ENCODE data around the gene STXBP5L.
"Not testable (repeated sequence)": the region's sequence is repeated elsewhere in the genome, so short reads cannot be mapped to it uniquely, and the experiment has no call there.

STXBP5L gene

GRCh38 chr3:121230194-121230593, 322.2 kb downstream of the STXBP5L start:
- not testable (repeated sequence) for DNase-seq (ENCODE audit: low read depth, low spot score)

DNA sequence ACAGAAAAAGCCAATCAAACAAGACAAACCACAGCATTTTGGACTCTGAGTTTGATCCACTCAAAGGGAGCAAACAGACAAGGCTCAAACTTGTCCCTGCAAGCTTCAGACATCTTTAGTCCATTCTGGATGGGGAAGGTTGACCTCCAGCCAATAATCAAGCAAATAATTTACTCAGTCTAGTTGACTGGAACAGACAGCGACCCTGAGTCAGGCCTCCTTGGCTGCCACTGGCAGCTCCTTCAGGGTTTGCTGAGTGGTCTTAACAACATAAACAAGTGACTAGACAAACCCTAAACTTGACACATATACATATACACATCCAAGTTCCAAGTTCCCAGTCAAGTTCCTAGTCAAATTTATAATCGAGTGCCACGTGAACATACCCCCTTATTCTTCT, 323.9 kb downstream of the STXBP5L start:
- DNase-seq (ENCODE audit: low read depth, low spot score): no peak

DNA sequence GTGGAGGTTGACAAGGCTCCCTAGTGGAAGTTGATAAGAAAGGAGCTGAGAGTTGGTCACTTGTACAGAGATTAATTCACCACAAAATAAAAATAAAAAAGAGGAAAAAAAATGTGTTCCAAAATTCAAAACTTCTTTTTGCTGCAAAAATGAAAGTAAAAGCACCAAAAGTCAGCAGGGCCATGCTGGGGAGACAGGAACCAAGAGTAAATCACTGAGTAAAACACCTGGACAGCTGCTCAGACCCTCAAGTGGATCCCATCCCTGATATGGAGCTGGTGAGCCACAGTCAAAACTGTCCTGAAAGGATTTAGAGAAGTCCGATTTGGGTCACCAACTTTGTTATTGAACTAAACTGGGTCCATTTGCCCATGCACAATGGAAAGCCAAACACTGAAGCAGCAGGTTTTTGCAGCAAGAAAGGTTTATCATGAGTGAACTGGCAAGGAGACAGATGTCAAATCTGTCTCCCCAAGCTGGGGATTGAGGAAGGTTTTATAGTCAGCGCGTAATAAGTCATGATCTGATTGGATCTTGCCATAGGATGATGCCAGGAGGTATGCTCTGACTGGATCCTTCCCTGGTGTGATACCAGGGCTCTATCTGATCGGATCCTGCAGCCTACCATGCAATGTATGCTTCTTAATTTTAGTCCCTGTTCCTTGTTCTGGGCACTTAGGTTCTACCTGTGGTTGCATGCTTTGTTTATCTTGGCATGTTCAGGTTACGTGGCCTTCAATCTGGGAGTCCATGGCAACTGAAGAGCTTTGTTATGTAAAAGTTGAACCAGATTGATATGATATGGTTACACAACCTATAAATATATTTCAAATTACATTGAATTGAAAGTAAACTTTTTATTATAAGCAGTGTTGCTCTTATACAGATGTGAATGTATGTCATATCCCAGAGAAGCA, 324.6 kb downstream of the STXBP5L start:
- no peak for DNase-seq (ENCODE audit: low read depth, low spot score)

- no peak for DNase-seq (ENCODE audit: low read depth, low spot score)
Measured at GRCh38 chr3:121243208-121243607, 335.2 kb downstream of the STXBP5L start.

DNA sequence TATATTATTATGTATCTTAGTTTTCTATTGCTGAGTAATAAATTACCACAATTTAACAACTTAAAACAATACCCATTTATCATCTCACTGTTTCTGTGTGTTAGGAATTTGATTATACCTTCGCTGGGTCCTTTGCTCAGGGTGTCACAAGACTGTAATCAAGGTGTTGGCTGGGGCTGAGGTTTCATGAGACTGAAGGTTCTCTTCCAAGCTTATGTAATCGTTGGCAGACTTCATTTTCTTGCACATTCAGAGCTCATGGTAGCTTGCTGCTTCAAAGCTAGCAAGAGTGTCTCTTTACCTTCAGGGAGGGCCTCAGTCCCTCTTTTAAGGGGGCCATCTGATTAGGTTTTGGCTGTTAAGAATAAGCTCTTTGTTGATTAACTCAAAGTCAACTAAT, 344.7 kb downstream of the STXBP5L start:
- no peak for DNase-seq (ENCODE audit: low read depth, low spot score)

DNA sequence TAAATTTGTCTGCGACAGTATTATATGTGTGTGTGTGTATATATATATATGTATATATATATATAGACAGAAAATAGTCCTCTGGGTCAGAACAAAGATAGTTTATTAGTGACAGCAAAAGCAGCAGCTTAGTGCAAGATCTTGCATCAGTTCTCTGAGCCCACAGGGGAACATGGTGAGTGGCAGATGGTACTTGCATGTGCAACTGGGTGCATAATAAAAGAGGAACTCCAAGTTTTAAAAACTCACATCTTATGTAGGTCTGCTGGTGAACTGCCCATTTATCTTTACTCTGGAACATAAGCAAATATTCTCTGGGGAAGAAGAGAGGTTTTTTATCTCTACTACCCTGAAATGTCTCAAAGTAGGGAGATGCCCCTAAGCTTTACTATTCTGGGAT, 361.4 kb downstream of the STXBP5L start:
- no peak for DNase-seq (ENCODE audit: low read depth, low spot score)

DNA sequence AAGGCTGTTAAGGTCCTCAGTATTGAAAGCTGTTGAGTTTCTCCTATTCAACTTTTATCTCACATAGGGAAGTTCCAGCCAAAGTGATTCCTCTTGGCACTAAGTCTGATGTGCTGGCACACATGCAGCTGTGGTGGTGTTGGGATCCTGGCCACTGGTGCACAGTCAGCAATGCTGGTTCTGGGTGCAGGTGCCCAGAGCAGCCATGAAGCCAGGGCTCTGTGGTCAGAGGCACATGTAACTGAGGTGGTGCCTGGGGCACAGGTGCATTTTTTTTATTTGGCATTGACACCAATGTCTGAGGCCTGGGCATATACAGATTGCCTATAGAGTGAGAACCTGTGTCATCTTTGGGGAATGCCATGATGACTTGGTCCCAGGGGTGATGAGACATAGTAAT, 366.4 kb downstream of the STXBP5L start:
- no peak for DNase-seq (ENCODE audit: low read depth, low spot score)

DNA sequence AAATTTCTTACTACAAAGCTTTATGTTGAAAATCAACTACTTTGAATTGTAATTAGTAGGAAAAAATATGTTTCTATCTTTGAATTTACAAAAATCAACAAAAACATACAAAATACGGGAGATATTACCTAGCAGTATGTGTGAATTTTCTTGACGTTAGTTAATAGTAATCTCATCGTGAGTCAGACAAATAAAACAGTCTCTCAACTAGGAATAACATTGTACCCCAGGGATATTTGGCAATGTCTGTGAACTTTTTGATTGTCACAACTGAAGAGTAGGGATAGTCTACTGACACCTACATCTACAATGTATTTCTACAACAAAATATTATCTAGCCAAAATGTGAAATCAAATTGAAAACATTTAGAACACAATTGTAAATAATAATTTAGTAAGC, 387.4 kb downstream of the STXBP5L start:
- DNase-seq (ENCODE audit: low read depth, low spot score): no peak

DNA sequence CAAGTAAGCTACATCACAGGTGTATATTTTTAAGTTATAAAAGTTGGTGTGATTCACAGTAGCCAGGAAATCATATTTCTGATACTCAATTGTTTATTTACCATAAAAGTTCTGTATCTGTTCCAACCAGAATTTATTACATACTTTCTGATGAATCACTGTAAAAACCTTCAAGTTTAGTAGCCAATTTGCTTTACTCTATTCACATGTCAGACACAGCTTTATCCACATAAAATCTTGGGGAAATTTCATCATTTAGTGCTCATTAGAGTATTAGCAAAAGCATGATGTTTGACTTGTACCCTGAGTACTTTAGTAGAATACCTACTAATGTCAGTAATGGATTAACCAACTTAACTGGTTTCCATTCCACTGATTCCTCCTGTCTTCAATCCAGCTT, 388.0 kb downstream of the STXBP5L start:
- no peak for DNase-seq (ENCODE audit: low read depth, low spot score)

- no peak for DNase-seq (ENCODE audit: low read depth, low spot score)
Measured at GRCh38 chr3:121324320-121324719, 416.3 kb downstream of the STXBP5L start.

DNA sequence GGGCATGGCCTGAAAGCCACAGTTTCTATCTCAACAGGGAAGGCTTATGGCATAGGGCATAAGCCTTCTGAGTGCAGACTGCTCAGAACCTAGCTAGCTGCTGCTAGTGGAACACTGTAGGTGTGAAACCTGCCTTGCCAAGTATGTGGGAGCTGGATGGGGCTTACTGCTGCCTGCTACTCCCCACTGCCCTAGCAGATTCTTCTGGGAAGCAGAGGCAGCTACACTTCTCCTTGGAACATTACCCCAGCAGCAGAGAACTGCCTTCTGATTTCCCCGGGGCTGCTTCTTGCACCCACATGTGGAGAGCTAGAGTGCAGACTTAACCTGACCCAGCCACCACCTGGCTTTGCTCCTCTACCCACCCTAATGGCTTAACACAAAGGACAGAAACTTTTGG, 422.1 kb downstream of the STXBP5L start:
- DNase-seq (ENCODE audit: low read depth, low spot score): no peak

- no peak for DNase-seq (ENCODE audit: low read depth, low spot score)
Measured at GRCh38 chr3:121330634-121331033, 422.6 kb downstream of the STXBP5L start.

- DNase-seq (ENCODE audit: low read depth, low spot score): not testable (repeated sequence)
Measured at GRCh38 chr3:121355960-121356359, 448.0 kb downstream of the STXBP5L start.

- no peak for DNase-seq (ENCODE audit: low read depth, low spot score)
Measured at GRCh38 chr3:121362035-121362734, 454.2 kb downstream of the STXBP5L start.

DNA sequence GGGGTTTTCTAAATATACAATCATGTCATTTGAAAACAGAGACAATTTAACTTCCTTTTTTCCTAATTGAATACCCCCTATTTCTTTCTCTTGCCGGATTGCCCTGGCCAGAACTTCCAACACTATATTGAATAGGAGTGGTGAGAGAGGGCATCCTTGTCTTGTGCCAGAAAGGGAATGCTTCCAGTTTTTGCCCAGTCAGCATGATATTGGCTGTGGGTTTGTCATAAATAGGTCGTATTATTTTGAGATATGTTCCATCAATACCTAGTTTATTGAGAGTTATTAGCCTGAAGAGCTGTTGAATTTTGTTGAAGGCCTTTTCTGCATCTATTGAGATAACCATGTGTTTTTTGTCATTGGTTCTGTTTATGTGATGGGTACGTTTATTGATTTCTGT, 480.3 kb downstream of the STXBP5L start:
- not testable (repeated sequence) for DNase-seq (ENCODE audit: low read depth, low spot score)

- not testable (repeated sequence) for DNase-seq (ENCODE audit: low read depth, low spot score)
Measured at GRCh38 chr3:121395967-121396366, 488.0 kb downstream of the STXBP5L start.

GRCh38 chr3:121398051-121398450, 490.0 kb downstream of the STXBP5L start:
- not testable (repeated sequence) for DNase-seq (ENCODE audit: low read depth, low spot score)

DNA sequence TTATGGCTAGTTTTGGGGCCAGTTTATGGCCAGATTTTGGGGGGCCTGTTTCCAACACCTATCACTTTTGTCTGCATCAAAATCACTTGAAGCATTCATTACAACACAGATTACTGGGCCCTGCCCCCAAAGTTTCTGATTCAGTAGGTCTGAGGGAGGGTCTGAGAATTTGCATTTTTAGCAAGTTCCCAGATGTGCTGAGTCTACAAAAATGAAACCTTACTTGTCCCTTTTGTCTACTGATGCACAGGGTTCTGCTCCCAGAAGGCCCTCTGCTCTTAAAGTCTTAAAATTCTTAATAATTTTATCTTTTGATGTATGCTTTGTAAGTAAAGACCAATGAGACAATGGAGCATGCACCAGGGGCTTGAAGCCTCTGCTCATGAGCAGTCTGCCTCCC, 491.8 kb downstream of the STXBP5L start:
- DNase-seq (ENCODE audit: low read depth, low spot score): no peak

DNA sequence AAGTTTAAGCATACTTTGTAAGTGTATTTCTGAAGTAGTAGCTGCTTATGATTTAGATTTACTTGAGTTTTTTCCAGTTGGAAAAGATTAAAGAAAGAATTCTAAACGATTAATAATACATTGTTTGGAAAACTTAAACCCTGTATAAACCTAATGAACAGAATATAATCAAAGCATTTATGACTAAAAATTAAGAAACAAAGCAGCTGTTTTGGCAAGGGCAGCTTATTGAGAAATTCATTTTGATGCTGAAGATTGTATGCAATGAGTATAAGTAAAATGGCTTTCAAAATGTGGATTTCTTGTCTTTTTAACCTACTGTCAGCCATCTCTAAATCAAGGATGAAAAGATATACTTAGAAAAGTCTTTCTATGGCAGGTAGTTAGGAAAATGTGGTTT, 497.6 kb downstream of the STXBP5L start:
- no peak for DNase-seq (ENCODE audit: low read depth, low spot score)

GRCh38 chr3:121411523-121411922, 503.5 kb downstream of the STXBP5L start:
- no peak for DNase-seq (ENCODE audit: low read depth, low spot score)

GRCh38 chr3:121414924-121415323, 506.9 kb downstream of the STXBP5L start:
- no peak for DNase-seq (ENCODE audit: low read depth, low spot score)

- no peak for DNase-seq (ENCODE audit: low read depth, low spot score)
Measured at GRCh38 chr3:121418182-121418581, 510.2 kb downstream of the STXBP5L start.

DNA sequence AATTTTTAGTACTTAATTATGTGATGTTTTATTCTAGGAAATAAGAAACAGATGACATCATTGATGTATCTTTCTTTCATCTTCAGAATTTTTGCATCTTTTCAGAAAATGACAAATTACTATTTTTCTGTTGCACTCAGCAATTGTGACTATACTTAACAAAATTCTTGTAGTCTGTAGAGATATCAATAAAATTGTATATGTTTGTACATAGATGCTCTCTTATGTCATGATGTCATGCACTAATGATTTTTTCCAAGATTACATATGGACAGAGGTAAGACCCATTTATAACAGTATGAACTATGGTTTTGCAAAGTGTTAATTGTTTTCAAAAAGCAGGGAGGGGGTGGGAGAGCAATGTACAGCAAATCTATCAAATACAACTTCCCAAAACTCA, 516.5 kb downstream of the STXBP5L start:
- no peak for DNase-seq (ENCODE audit: low read depth, low spot score)

Data from smooth muscle cell of the brain vasculature (primary cell).